Transverse colon (tissue), 4 donors: ENCODE data around the gene ESAM. TPM values are rescaled to one million over a fixed set of nuclear protein-coding genes. Genes with fewer than 3 reads are reported as not detected.

Experiments used
- DNase-seq: peaks from one replicate; pipeline ENCODE4 v3.0.0-alpha.2; 2019
- H3K27ac ChIP-seq, 4 donors: fragments of 200-600 bp; sonication (generic); 2 replicates each; pipeline ENCODE4 v1.5.1; 2016 to 2018; ENCODE audit warnings: inconsistent platforms in 4 of 4
- H3K27me3 ChIP-seq: fragments of 200-600 bp; sonication (generic); 2 replicates; pipeline ENCODE4 v1.5.1; 2017; ENCODE audit warnings: inconsistent platforms
- H3K36me3 ChIP-seq, 4 donors: fragments of 200-600 bp; sonication (generic); 2 replicates each; pipeline ENCODE4 v1.5.1; 2017 to 2019; ENCODE audit warnings: inconsistent platforms in 4 of 4
- H3K4me1 ChIP-seq, 4 donors: fragments of 200-600 bp; sonication (generic); 2 replicates each; pipeline ENCODE4 v1.5.1; 2017 to 2020; ENCODE audit warnings: inconsistent platforms in 4 of 4
- H3K4me3 ChIP-seq, 4 donors: fragments of 200-600 bp; sonication (generic); 1 replicate in 1 of 4; 2 replicates in 3 of 4; pipeline versions ENCODE4 v1.5.1 to v1.6.1; 2017 to 2019; ENCODE audit warnings: inconsistent platforms in 4 of 4
- H3K9me3 ChIP-seq, 2 donors: fragments of 200-600 bp; sonication (generic); 2 replicates each; pipeline ENCODE4 v1.5.1; 2017 to 2019; ENCODE audit warnings: inconsistent platforms in 2 of 2
- EP300 ChIP-seq: sonication (generic); formaldehyde crosslinking; IDR thresholded peaks from one replicate; pipeline ENCODE4 v1.6.1; 2017; ENCODE audit warnings: antibody characterized with exemption, low read depth
- POLR2A ChIP-seq: fragments of 450-650 bp; IDR thresholded peaks from one replicate; pipeline ENCODE4 v1.6.1; 2016; ENCODE audit warnings: antibody characterized with exemption, mild to moderate bottlenecking, moderate library complexity
- POLR2AphosphoS5 ChIP-seq, 3 donors: sonication (generic); formaldehyde crosslinking; IDR thresholded peaks; one replicate each; pipeline ENCODE4 v1.6.1; 2016; ENCODE audit warnings: antibody characterized with exemption in 3 of 3
- WGBS, 2 donors: methylation state at CpG; one replicate each; pipeline ENCODE4 v1.1.5; 2018; ENCODE audit warnings: low coverage in 1 of 2; 5-methylcytosine and 5-hydroxymethylcytosine counted together
- in situ Hi-C, 4 donors: fragments of 200-750 bp; cut with MboI; loops; one replicate each; pipeline versions ENCODE4 v1.15.0 to v1.15.1; 2017; ENCODE audit warnings: low sequenced_read_pairs in 3 of 4, low pct_ligation_motif_present in 1 of 4, low pct_unique_long_range_greater_than_20kb in 1 of 4
- intact Hi-C: fragments of 100-400 bp; cut with DNase I; formaldehyde crosslinking; loops from one replicate; pipeline ENCODE4 v1.15.1; 2023; ENCODE audit warnings: low total_unique reads
- total RNA-seq, 4 donors: library from RNA; depleted of rRNA; stranded (reverse); fragments of >200 nt; gene quantifications; one replicate each; pipeline ENCODE4 v1.1.0, GENCODE V29; 2016
- TF ChIP-seq, protein P1 (sequence below), 5 experiments: fragments of 200-600 bp in 3 of 5; fragments of 450-650 bp in 2 of 5; sonication (generic) in 3 of 5; IDR thresholded peaks; 1 replicate in 2 of 5; 2 replicates in 3 of 5; pipeline ENCODE4 v1.5.1; 2016 to 2017; ENCODE audit warnings: antibody characterized with exemption in 5 of 5, inconsistent platforms in 3 of 5, mild to moderate bottlenecking in 2 of 5, moderate library complexity in 1 of 5

Gene ESAM
- total RNA-seq, 4 donors from 2014 or later = 5.8 to 10.1 (median 6.5) TPM

DNA sequence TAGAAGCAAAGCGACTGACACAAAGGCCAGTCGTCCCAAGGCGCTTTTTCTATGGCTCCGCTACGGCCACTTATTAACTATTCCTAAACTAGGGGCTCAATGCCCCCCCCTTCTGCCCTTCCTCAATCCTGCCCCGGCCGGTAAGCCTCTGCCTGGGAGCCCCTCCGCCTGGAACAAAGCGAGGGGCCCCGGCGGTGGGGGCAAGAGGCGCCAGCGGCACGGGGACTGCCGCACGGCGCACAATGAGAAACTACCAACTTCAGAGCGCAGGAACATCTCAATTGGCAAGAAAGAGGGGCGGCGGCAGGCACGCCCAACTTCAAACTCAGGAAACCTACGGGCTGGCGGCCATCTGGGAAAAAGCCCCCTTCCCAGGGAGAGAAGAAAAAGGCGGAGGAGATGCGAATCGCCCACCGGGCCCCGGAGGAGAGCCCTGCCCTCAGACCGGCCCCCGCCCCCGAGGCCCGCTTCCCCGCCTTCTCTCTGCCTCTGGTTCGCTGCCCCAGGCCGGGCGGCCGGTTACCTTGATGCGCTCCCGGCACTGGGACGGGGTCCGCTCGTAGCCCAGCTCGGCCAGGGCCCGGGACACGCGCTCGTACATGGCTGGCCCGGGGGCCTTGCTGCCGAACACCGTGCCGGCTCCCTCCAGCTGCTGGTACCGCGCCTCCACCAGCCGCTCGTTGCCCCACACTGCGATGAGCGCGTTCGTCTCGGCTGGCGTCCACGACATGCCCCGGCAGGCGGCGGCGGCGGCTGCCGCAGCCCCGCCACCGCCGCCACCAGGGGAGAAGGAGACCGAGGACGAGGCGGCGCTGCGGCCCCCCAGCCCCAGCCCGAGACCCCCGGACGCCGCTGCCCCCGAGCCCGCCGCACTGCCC is 37.5 kb upstream of the ESAM start:
- TF ChIP-seq, protein P1, sequence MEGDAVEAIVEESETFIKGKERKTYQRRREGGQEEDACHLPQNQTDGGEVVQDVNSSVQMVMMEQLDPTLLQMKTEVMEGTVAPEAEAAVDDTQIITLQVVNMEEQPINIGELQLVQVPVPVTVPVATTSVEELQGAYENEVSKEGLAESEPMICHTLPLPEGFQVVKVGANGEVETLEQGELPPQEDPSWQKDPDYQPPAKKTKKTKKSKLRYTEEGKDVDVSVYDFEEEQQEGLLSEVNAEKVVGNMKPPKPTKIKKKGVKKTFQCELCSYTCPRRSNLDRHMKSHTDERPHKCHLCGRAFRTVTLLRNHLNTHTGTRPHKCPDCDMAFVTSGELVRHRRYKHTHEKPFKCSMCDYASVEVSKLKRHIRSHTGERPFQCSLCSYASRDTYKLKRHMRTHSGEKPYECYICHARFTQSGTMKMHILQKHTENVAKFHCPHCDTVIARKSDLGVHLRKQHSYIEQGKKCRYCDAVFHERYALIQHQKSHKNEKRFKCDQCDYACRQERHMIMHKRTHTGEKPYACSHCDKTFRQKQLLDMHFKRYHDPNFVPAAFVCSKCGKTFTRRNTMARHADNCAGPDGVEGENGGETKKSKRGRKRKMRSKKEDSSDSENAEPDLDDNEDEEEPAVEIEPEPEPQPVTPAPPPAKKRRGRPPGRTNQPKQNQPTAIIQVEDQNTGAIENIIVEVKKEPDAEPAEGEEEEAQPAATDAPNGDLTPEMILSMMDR (IDR thresholded peaks at IDR 0.05) = peak in 1 of 5 experiments; percentile 3
- TF ChIP-seq EP300 = no peak
- TF ChIP-seq POLR2A = no peak
- Histone ChIP-seq H3K4me3 (peak overlapping the region; percentile 84 to 97 (median 90)), H3K36me3 (no peaks in the 10 kb centered on the region), H3K9me3 (no peaks in the 10 kb centered on the region), H3K4me1 (peaks cover 5 to 31% (median 20%) of the 10 kb centered on the region in 4 donors), H3K27me3 (no peaks in the 10 kb centered on the region), H3K27ac (peak overlapping the region; percentile 94 to 98 (median 96))
- 0% methylated on average over 41 of the region's 83 CpGs; no CpG with 5 or more reads in 1 of the 2 donors for WGBS, 2 donors
- in situ Hi-C loops (no loop called here), intact Hi-C loops (loop anchor here (5.0 kb wide), 1 partner anchor 698 kb away; the partner anchor contains the start of gene FEZ1)
- DNase-seq = peak; percentile 41

DNA sequence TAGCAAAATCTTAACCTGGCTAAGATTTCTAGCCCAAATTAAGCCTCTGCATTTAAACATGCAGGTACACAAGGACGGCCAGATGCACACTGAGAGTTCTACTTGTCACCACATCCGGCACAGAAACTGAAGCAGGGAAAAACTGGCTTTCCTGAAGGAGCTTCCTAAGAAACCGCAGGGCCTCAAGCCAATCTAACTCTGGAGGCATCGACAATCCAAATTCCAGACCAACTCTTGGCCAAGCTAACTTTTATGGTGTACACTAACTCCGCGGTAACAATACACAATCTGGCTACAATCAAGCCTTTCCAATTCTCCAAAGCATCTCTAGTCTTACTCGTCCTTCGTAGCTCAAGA is 36.9 kb upstream of the ESAM start:
- Histone ChIP-seq H3K27me3 (no peaks in the 10 kb centered on the region), H3K4me3 (peak overlapping the region; percentile 84 to 97 (median 90)), H3K9me3 (no peaks in the 10 kb centered on the region), H3K36me3 (no peaks in the 10 kb centered on the region), H3K27ac (peak overlapping the region; percentile 94 to 98 (median 96)), H3K4me1 (peaks cover 5 to 31% (median 20%) of the 10 kb centered on the region in 4 donors)
- in situ Hi-C loops = no loop called here
- intact Hi-C loops = loop anchor here (5.0 kb wide), 1 partner anchor 698 kb away; the partner anchor contains the start of gene FEZ1
- 4 to 14% methylated on average over 4 to 8 of the region's 8 CpGs for WGBS, 2 donors
- peak; percentile 11 for DNase-seq
- no peak for TF ChIP-seq POLR2AphosphoS5 (IDR thresholded peaks at IDR 0.05)
- TF ChIP-seq, protein P1 (IDR thresholded peaks at IDR 0.05) = no peak
- TF ChIP-seq POLR2A = no peak
- TF ChIP-seq EP300 = no peak

DNA sequence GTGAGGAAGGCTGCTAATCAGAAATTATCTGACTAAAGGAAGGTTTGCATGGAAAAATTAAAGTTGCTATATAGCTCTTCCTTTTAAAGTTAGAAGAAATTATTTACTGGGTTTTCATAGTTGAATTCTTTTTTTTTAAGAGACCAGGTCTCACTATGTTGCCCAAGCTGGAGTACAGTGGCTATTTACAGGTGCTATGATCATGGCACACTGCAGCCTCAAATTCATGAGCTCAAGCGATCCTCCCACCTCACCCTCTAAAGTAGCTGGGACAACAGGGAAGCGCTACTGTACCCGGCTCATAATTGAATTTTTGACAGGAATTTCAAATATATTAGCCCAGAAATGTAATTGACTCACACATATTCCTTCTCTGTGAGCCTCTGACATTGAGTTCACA is 34.2 kb upstream of the ESAM start:
- Histone ChIP-seq H3K4me3 (no peak overlapping the region), H3K27me3 (no peaks in the 10 kb centered on the region), H3K36me3 (no peaks in the 10 kb centered on the region), H3K9me3 (no peaks in the 10 kb centered on the region), H3K27ac (no peak overlapping the region), H3K4me1 (peaks cover 5 to 30% (median 20%) of the 10 kb centered on the region in 4 donors)
- no peak for DNase-seq
- intact Hi-C loops (loop anchor here (5.0 kb wide), 1 partner anchor 701 kb away; the partner anchor contains the start of gene FEZ1), in situ Hi-C loops (no loop called here)
- WGBS, 2 donors = 90 to 100% methylated on average over 3 of the region's 3 CpGs
- TF ChIP-seq POLR2A = no peak
- TF ChIP-seq EP300 = no peak
- TF ChIP-seq POLR2AphosphoS5 (IDR thresholded peaks at IDR 0.05) = no peak
- TF ChIP-seq, protein P1 (IDR thresholded peaks at IDR 0.05) = no peak

DNA sequence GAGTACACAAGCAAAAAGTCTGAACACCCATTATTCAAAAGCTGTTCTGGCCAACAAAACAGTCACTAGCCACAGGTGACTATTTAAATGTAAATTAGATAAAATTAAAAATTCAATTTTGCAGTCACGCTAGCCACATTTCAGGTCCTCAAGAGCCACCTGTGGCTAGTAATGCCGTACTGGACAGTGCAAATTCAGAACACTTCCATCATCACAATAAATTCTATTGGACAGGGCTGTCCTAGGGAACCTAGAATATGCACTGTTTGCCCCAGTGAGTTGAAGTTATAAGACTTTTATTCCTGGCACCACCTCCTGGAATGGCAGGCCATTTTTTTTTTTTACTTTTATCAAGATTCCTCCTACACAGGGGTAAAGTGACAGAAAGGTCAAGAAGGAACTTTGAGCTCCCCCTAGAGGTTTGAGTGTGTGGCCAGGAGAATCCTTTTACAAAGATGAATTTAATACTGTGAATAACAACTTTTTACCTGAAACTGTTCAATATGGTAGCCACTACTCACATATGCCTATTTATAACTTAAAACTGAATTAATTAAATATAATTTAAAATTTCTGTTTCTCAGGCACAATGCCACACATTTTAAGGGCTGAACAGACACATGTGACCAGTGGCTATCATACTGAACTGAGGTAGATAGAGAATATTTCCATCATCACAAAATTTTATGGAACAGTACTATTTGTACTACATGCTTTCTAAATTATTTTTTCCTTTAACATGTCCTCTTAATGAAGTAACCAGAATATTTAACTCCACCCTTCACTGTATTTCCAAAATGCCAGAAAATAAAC is 31.6 kb upstream of the ESAM start:
- Histone ChIP-seq H3K36me3 (no peaks in the 10 kb centered on the region), H3K27ac (no peak overlapping the region), H3K4me3 (no peak overlapping the region), H3K27me3 (no peaks in the 10 kb centered on the region), H3K4me1 (peaks cover 3 to 19% (median 6%) of the 10 kb centered on the region in 4 donors), H3K9me3 (no peaks in the 10 kb centered on the region)
- peak; percentile 16 for DNase-seq
- intact Hi-C loops = no loop called here
- WGBS, 2 donors = 83 to 86% methylated on average over 2 of the region's 2 CpGs
- in situ Hi-C loops = no loop called here
- TF ChIP-seq EP300 (no peak), POLR2AphosphoS5 (IDR thresholded peaks at IDR 0.05) (no peak)
- TF ChIP-seq, protein P1 (IDR thresholded peaks at IDR 0.05) = peak; percentile 42 to 70 (median 65)
